GM21737 (cell line): ENCODE measurements around the gene PEX26.
"Not testable (repeated sequence)": the region's sequence is repeated elsewhere in the genome, so short reads cannot be mapped to it uniquely, and the experiment has no call there.

Experiments
- ATAC-seq: cut with Tn5 transposase; IDR thresholded peaks from one replicate; pipeline ENCODE4 v1.9.1; 2021; ENCODE audit warnings: mild to moderate bottlenecking, moderate library complexity; ENCODE audit not compliant: unreplicated experiment

PEX26 gene

DNA sequence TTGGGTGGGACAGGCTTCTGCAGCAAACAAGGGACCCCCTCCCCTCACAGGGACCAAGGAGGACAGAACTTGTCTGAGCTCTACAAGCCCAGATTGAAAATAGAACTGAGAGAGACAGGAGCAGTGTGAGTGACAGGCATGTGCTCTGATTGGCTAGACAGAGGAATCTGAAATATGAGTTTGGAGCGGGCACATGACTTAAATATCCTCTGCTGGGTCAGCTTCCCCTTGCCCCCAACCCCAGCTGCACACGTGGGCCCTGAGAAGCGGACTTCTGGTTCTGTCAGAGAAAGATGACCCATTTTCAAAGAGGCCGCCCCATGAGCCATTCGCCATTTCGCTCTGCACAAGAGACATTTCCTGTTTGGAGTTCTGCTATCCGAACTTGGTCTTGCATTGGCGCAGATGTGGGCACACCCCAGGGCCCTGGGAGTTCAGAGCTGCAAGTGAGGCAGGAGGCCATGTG is 38.1 kb downstream of the PEX26 start:
- no peak for ATAC-seq

- ATAC-seq = no peak
These were observed 38.8 kb downstream of the PEX26 start for GRCh38 chr22:18116634-18117033.

- ATAC-seq = no peak
These were observed 40.6 kb downstream of the PEX26 start for GRCh38 chr22:18118345-18118915.

DNA sequence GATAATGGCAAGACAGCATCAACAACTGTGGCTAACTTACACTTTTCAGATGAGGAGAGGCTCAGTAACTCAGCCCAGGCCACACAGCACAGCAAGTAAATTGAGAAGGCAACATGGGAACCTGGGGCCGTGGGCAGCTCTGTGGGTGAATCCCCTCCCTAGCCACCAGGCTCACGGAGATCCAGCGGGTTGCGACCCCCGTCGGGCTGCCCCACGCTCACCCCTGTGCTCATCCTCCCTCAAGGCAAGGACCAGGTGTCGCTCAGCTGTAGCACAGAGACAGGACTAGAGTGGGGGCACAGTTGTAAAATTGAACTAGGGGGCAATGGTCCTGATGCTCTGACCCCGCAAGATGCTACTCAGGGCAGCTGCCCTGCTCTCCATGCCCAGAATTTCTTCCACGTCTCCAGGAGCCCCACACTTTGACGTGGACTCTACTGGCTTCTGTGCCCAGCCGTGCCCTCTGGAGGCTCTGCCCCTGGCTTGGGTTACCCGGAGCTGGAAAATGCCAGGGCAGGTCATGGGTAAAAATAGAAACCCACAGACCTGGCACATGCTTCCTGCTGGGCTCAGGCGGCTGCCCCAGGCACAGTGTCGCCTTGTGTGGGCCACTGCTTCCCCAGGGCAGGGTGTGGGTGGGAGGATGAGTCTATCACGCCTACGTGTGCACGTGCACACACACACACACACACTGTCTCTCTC is 41.8 kb downstream of the PEX26 start:
- no peak for ATAC-seq

- ATAC-seq = no peak
These were observed 43.1 kb downstream of the PEX26 start for GRCh38 chr22:18120857-18121256.

DNA sequence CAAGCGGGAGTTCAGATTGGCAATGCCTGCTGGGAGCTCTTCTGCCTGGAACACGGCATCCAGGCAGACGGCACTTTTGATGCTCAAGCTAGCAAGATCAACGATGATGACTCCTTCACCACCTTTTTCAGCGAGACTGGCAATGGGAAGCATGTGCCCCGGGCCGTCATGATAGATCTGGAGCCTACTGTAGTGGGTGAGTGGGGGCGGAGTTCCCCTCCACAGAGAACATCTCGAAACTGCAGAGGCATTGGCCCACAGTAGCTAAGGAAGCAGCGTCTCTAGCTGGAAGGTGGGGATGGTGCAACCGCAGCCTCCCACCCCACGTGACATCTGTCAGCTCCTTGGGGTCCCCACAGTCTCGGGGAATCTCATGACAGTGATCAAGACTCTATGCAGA is 43.7 kb downstream of the PEX26 start:
- no peak for ATAC-seq

DNA sequence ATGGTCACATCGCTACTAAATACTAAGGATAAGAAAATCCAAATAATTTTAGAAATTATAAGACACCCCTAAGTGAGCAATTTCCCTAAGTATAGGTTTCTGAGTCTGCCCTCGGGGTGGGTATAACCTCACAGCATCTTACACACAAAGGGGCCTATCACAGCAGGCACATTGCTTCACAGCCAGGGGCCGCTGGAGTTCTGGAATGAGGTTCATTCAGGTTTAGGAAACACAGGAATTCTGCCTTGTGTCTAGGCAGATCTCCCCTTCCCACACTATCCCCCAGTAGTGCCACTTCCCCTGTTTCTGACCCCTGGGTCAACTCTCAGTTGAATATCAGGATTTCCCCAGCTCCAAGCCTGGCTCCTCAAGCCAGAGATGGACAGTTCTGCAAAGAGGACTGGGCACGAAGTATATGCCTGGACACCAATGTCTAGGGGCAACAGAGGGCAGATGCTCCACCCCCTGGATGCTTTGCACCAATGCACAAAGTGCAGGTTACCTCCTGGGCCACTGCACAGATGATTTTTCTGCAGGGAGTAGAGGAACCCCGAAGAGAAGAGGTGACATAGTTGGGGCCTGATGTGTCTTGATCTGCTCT is 44.3 kb downstream of the PEX26 start:
- ATAC-seq = no peak

GRCh38 chr22:18123476-18124025 is 45.8 kb downstream of the PEX26 start:
- not testable (repeated sequence) for ATAC-seq

- ATAC-seq = no peak
These were observed 48.8 kb downstream of the PEX26 start for GRCh38 chr22:18126606-18127005.

DNA sequence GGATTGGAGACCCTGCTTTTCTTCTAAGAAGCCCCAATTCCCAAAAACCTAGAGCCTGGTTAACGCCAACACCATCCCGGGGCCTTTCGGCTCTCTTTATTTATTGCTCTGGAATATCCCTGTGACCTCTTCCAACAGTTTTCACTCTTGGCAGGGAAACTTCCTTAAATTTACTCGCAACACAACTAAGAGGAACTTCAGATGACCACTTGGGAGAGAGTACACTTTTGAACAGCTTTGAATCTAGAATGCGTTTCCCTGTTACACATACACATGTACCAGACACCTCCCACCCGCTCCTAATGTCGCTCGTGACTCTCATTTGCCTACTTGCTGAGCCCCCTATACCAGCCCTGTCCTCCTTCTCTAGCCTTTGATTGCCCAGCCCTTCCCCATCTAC is 52.2 kb downstream of the PEX26 start:
- ATAC-seq = no peak

DNA sequence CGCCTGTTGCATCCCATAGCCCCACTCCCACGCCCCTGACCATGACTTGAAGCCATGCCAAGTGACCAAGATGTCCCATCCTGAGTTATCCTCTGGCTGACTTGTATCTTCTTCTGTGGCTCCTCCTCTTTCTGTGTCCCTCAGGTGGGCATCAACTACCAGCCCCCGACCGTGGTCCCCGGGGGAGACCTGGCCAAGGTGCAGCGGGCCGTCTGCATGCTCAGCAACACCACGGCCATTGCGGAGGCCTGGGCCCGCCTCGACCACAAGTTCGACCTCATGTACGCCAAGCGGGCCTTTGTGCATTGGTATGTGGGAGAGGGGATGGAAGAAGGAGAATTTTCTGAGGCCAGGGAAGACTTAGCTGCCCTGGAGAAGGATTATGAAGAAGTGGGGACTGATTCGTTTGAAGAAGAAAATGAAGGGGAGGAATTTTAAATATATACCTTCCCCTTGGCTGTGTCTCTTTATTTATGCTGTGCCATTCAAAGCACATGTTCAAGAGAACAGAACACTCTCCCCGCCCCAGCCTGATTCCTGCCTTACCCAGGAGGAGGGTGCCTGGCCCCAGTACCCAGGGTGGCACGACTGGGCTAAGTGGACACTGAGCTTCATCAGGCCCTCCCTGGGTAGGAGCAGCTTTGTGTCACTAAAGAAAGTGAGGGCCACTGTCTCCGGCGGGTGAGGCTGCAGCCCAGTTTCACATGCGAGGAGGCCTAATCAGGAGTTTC is 53.1 kb downstream of the PEX26 start:
- ATAC-seq = no peak

GRCh38 chr22:18133452-18133851 is 55.7 kb downstream of the PEX26 start:
- ATAC-seq = no peak

DNA sequence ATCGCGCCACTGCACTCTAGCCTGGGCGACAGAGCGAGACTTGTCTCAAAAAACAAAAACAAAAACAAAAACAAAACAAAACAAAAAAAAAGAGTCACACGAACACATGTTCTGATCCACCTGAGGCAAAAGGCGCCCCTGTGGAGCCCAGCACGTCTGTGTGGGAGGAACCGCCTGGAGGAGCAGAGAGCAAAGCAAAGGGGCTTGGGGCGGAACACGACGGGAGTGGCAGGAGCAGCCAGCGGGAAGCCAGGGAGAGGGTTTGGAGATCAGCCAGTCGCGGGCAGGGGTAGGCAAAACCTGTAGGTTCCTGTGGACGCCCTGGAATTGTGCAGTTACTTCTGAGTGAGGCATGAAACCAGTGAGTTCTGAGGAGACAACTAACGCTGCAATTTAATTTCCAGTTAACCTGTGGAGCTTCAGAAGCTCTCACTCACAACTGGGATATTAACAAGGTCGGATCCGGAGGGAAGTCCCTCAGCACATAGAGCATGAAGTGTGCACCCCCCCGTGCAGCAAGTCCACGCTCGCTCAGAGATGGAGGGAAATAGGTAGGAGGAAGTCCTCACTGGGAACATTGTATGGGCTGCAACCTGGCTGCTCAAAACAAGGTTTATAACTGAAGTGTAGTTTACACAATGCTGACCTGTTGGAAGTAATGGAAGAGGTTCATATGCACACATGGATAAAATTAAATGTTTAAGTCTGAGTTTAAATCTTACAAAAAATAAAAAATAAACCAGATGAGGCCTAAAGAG is 59.0 kb downstream of the PEX26 start:
- ATAC-seq = no peak

GRCh38 chr22:18141004-18141403 is 63.2 kb downstream of the PEX26 start:
- not testable (repeated sequence) for ATAC-seq

- no peak for ATAC-seq
These were observed 66.3 kb downstream of the PEX26 start for GRCh38 chr22:18144105-18144504.

DNA sequence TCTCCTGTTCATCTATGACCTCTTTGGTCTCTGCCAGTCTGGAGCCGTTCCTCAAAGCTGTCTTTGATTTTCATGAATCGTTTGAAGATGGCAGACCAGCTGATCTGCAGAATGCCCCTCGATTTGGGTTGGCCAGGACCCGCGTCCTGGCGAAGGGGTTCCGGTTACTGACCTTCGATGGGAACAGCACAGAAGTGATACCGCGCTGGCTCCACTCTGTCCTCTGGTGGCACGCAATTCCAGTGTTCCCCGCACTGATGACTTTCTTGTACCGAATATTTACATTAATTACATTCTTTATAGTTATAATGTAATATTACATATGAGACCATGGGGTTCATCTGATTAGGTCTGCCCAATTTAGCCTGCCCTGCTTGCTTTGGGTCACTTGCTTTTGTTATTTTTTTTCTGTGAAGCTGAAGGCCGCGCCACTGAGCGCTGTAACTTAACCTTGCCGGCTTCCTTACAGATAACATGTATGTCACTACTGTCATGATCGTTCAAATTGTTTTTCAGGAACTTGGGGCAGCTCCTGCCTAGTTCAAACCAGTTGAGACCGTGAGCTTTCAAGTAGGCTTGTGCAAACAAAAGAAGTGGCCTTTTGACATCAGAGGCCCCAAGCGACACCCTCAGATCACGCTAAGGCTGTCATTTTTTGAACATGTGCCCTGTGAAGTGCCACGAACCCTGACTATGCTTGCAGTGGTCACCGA is 68.0 kb downstream of the PEX26 start:
- ATAC-seq = no peak

GRCh38 chr22:18146389-18146753 is 68.6 kb downstream of the PEX26 start:
- no peak for ATAC-seq

- no peak for ATAC-seq
These were observed 70.0 kb downstream of the PEX26 start for GRCh38 chr22:18147791-18148190.

DNA sequence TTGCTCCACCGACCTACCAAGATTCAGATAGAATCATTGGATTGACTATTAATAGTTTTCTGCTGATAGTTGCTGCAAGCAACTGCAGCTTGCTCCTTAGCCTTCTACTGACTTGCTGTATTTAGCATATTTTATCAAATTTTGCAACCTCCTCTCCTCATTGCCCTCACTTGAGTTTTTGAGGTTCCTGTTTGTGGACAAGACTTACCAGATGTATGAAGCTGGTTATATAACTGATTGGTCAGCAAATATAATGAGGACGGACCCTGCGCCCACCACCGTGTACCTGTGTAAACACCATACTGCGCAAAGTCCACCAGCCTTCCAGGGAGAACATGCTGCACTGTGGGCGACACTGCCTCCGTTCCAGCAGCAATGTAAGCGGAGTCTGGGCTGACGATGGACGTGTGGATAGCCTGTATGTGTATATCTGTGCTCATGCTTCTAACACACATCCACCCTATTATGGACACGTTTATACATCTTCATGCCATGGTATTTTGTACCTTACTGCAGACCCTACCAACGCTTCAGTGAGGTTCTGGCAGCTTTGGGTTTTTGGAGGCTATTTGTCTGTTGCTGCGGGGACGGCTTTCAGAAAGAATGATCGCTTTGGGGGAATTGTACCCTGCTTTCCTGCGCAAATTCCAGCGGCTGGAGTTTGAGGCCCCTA is 70.6 kb downstream of the PEX26 start:
- ATAC-seq = no peak

DNA sequence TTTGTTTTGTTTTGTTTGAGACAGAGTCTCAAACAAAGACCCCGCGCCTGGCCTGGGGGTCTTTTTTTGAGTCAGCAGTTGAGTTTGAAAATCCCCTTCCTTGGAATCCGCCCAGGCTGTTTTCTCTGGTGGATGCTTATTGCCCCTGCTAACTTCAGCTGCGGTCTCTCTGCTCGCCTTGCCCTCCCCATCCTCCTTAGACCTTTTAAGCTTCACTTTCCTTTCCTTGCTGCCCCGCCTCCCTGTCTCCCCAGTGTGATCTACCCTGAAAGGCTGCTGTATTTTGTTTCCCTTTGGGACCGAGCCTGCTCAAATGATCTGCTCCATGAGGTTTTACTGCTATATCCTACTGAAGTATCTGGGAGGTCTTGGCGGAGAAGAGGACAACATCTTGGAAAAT is 74.7 kb downstream of the PEX26 start:
- no peak for ATAC-seq
